Progenitor cell of endocrine pancreas (in vitro differentiated cells): Measurements from ENCODE around the gene APBA1. TPM values are rescaled to one million over a fixed set of nuclear protein-coding genes. Genes with fewer than 3 reads are reported as not detected.

Source experiments
- DNase-seq: peaks from one replicate; pipeline ENCODE4 v3.0.0; 2021; ENCODE audit warnings: low spot score; ENCODE audit not compliant: unreplicated experiment
- H3K27ac Mint-ChIP-seq: 2 replicates; pipeline ENCODE4 v1.8.0; 2021; ENCODE audit warnings: mild to moderate bottlenecking, moderate library complexity, mixed read lengths
- H3K27me3 Mint-ChIP-seq: 2 replicates; pipeline ENCODE4 v1.8.0; 2021; ENCODE audit warnings: mixed read lengths
- H3K36me3 Mint-ChIP-seq: 2 replicates; pipeline ENCODE4 v1.8.0; 2022; ENCODE audit warnings: mixed read lengths; ENCODE audit not compliant: insufficient read depth
- H3K4me1 Mint-ChIP-seq: 2 replicates; pipeline ENCODE4 v1.8.0; 2021; ENCODE audit warnings: low read depth, mixed read lengths
- H3K4me3 Mint-ChIP-seq: 2 replicates; pipeline ENCODE4 v1.8.0; 2021; ENCODE audit warnings: low read depth, mild to moderate bottlenecking, moderate library complexity, mixed read lengths
- H3K9me3 Mint-ChIP-seq: 2 replicates; pipeline ENCODE4 v1.8.0; 2021; ENCODE audit warnings: low read depth, mixed read lengths
- CTCF ChIP-seq: fragments of 200-600 bp; sonication (generic); IDR thresholded peaks from one replicate; pipeline ENCODE4 v1.5.0; 2021; ENCODE audit warnings: antibody characterized with exemption, mild to moderate bottlenecking; ENCODE audit not compliant: unreplicated experiment
- total RNA-seq: library from RNA; stranded (reverse); gene quantifications from 2 replicates; pipeline ENCODE4 v1.2.1, GENCODE V29; 2021

The APBA1 gene
- total RNA-seq, 1 donor from 2014 or later: 1.8 TPM

- Mint-ChIP-seq H3K36me3 (no peaks in the 10 kb centered on the region), H3K4me3 (no peak overlapping the region), H3K4me1 (no peaks in the 10 kb centered on the region), H3K27ac (no peak overlapping the region), H3K27me3 (peaks cover 3% of the 10 kb centered on the region), H3K9me3 (no peaks in the 10 kb centered on the region)
- TF ChIP-seq CTCF: no peak
- no peak for DNase-seq
Observed at GRCh38 chr9:69569738-69570451, 102.3 kb downstream of the APBA1 start.

GRCh38 chr9:69564557-69564956 is 107.6 kb downstream of the APBA1 start:
- no peak for TF ChIP-seq CTCF
- Mint-ChIP-seq H3K36me3 (no peaks in the 10 kb centered on the region), H3K4me3 (no peak overlapping the region), H3K27ac (no peak overlapping the region), H3K4me1 (no peaks in the 10 kb centered on the region), H3K9me3 (no peaks in the 10 kb centered on the region), H3K27me3 (peaks cover 3% of the 10 kb centered on the region)
- no peak for DNase-seq

- H3K36me3 Mint-ChIP-seq: no peaks in the 10 kb centered on the region
- no peak overlapping the region for H3K27ac Mint-ChIP-seq
- DNase-seq: no peak
- TF ChIP-seq CTCF: no peak
- no peaks in the 10 kb centered on the region for H3K9me3 Mint-ChIP-seq
- H3K4me3 Mint-ChIP-seq: no peak overlapping the region
- H3K4me1 Mint-ChIP-seq: no peaks in the 10 kb centered on the region
- H3K27me3 Mint-ChIP-seq: peaks cover 3% of the 10 kb centered on the region
Observed at GRCh38 chr9:69559126-69559525, 113.0 kb downstream of the APBA1 start.

GRCh38 chr9:69556707-69557106 is 115.5 kb downstream of the APBA1 start:
- Mint-ChIP-seq H3K4me3 (no peak overlapping the region), H3K9me3 (no peaks in the 10 kb centered on the region), H3K4me1 (no peaks in the 10 kb centered on the region), H3K36me3 (no peaks in the 10 kb centered on the region), H3K27ac (no peak overlapping the region), H3K27me3 (peaks cover 3% of the 10 kb centered on the region)
- no peak for TF ChIP-seq CTCF
- no peak for DNase-seq

GRCh38 chr9:69555802-69556201 is 116.4 kb downstream of the APBA1 start:
- Mint-ChIP-seq H3K27me3 (peaks cover 3% of the 10 kb centered on the region), H3K4me3 (no peak overlapping the region), H3K9me3 (no peaks in the 10 kb centered on the region), H3K4me1 (no peaks in the 10 kb centered on the region), H3K36me3 (no peaks in the 10 kb centered on the region), H3K27ac (no peak overlapping the region)
- no peak for TF ChIP-seq CTCF
- no peak for DNase-seq
